Measurements from ENCODE around the gene PTPRN2. TPM values are rescaled to one million over a fixed set of nuclear protein-coding genes. Genes with fewer than 3 reads are reported as not detected.

PTPRN2 gene
- total and polyA plus RNA-seq, 9 of the 15 experiments (the other 6 are each of a cell fraction or from before 2014, with no cell fraction given), result not detected

DNA sequence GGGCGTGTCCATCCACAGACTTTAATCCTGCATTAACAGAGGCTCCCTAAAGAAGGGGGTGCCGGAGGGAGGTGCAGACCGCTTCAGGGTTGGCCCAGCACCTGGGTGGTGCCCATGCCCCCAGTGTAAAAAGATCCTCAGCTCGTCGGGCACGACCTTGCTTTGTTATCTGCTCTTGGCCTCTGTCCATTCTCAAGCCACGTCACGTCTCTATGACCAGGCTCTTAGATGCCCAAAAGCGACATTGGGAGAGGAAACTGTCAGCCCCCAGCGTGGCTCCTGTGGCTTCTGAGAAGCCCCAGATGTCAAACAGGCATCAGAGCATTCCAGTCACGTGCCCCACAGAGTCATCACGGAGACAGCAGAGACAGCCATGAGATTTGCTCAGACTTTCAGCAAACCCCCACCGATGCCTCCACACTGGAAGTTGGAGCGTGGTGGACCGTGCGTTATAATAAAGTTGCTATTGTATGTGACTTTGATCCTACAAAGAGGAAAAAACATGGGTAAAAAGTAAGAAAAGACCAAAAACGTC is 55.5 kb downstream of the PTPRN2 start:
- WGBS (ENCODE audit: insufficient coverage, low coverage, missing lambda C conversion rate), result 2% methylated on average over 17 of the region's 17 CpGs
- H3K27me3 ChIP-seq (ENCODE audit: control insufficient read depth in 2 of 2, insufficient read depth in 2 of 2, low read length in 2 of 2), result peaks cover 45 to 84% of the 10 kb centered on the region in 2 experiments; a peak in 4 of 5 replicates
- CTCF ChIA-PET (ENCODE audit: low intra/inter-chr PET ratio), result no interaction called here

More for the DNA sequence above, 55.5 kb downstream of the PTPRN2 start:
- ATAC-seq, result no peak
- H3K27ac ChIP-seq (ENCODE audit: extremely low read depth, low read depth, low read length), result no peak overlapping the region
- peaks cover 0 to 7% of the 10 kb centered on the region in 2 experiments; a peak in 1 of 5 replicates for H3K4me1 ChIP-seq (replicated peaks in 1 of 2; ENCODE audit: control insufficient read depth in 2 of 2, insufficient read depth in 2 of 2, low read length in 2 of 2)
- peaks cover 3% of the 10 kb centered on the region; the same call in 1 of the 2 replicates for H4K20me1 ChIP-seq (replicated peaks; ENCODE audit: control insufficient read depth, insufficient read depth, low read length)
- H2AFZ ChIP-seq (ENCODE audit: low read depth, low read length), result no peak overlapping the region
- no peaks in the 10 kb centered on the region for H3K36me3 ChIP-seq (ENCODE audit: control insufficient read depth, insufficient read depth, low read length)
- no peaks in the 10 kb centered on the region for H3K79me2 ChIP-seq (ENCODE audit: control insufficient read depth, insufficient read depth, low read length)
- no peak overlapping the region for H3K4me3 ChIP-seq
- no peak overlapping the region for H3K9ac ChIP-seq (ENCODE audit: insufficient read depth in 1 of 2, low read depth in 2 of 2, low read length in 2 of 2)
- H3K9me1 ChIP-seq (ENCODE audit: control insufficient read depth, insufficient read depth, low read length), result no peaks in the 10 kb centered on the region
- TF ChIP-seq CC2D1A (IDR thresholded peaks at IDR 0.05) (no peak), RAD51 (IDR thresholded peaks at IDR 0.05; ENCODE audit: borderline replicate concordance, low read depth) (0 out of 2 replicates have a peak, but pooled peaks have one; percentile 28), USF2 (CRISPR knock-in tag; IDR thresholded peaks at IDR 0.05) (peak; percentile 65), CCAR2 (IDR thresholded peaks at IDR 0.05; ENCODE audit: low read depth, low read length) (no peak), TFE3 (CRISPR knock-in tag; IDR thresholded peaks at IDR 0.05) (peak; percentile 27; the same call in 1 of the 2 replicates), FOXM1 (IDR thresholded peaks at IDR 0.05; ENCODE audit: low read depth) (no peak), FOXM1 (CRISPR knock-in tag; IDR thresholded peaks at IDR 0.05; ENCODE audit: low read depth) (no peak), SLC30A9 (CRISPR knock-in tag; IDR thresholded peaks at IDR 0.05) (no peak), CBX8 (IDR thresholded peaks at IDR 0.05; ENCODE audit: borderline replicate concordance, extremely low read depth, low read depth, low read length, poor library complexity, severe bottlenecking) (no peak), NFXL1 (CRISPR knock-in tag; IDR thresholded peaks at IDR 0.05) (no peak), BHLHE40 (IDR thresholded peaks at IDR 0.05; ENCODE audit: low read length) (peak; percentile 33; the same call in 1 of the 2 replicates)
- TF ChIP-seq, protein P1, sequence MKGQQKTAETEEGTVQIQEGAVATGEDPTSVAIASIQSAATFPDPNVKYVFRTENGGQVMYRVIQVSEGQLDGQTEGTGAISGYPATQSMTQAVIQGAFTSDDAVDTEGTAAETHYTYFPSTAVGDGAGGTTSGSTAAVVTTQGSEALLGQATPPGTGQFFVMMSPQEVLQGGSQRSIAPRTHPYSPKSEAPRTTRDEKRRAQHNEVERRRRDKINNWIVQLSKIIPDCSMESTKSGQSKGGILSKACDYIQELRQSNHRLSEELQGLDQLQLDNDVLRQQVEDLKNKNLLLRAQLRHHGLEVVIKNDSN (CRISPR knock-in tag; IDR thresholded peaks at IDR 0.05), result peak; percentile 56; the same call in 1 of the 2 replicates
- TF ChIP-seq, protein P2, sequence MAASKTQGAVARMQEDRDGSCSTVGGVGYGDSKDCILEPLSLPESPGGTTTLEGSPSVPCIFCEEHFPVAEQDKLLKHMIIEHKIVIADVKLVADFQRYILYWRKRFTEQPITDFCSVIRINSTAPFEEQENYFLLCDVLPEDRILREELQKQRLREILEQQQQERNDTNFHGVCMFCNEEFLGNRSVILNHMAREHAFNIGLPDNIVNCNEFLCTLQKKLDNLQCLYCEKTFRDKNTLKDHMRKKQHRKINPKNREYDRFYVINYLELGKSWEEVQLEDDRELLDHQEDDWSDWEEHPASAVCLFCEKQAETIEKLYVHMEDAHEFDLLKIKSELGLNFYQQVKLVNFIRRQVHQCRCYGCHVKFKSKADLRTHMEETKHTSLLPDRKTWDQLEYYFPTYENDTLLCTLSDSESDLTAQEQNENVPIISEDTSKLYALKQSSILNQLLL (CRISPR knock-in tag; IDR thresholded peaks at IDR 0.05; ENCODE audit: borderline replicate concordance), result no peak
- POLR2A ChIA-PET, result interaction anchor here (1.5 kb wide), 1 partner anchor 7 kb away, joined by 3 read pairs; no protein-coding TSS in a partner anchor
- DNase-seq (ENCODE audit: extremely low read depth in 1 of 4, low spot score in 3 of 4), result no peak
- no peaks in the 10 kb centered on the region for H3K9me3 ChIP-seq (replicated peaks; ENCODE audit: control insufficient read depth, insufficient read depth, low read depth, low read length)
- intact Hi-C loops (cut with micrococcal nuclease), result no loop called here
- H3K4me2 ChIP-seq (ENCODE audit: insufficient read depth, low read length), result no peak overlapping the region
- no TSS peak for BruUV-seq (replicated peaks)
- no peak for FAIRE-seq
- in situ Hi-C loops (cut with MboI), result no loop called here
